Kidney (tissue), 14 donors: ENCODE results near the gene RAB11A. TPM values are rescaled to one million over a fixed set of nuclear protein-coding genes. Genes with fewer than 3 reads are reported as not detected.
A peak's percentile ranks its signal among the peaks of the same experiment; 100 is the strongest.

Experiments
- DNase-seq, 5 donors: peaks; one replicate each; pipeline ENCODE4 v3.0.0-alpha.2; 2013 to 2020
- FAIRE-seq: peaks from 2 replicates; lab custom pipeline; 2012; peaks lifted over from hg19 to GRCh38; lab: Jason Lieb, UNC
- H3K27ac ChIP-seq, 2 donors: one replicate each; pipeline ENCODE4 v1.7.0; 2013; ENCODE audit warnings: low read depth in 2 of 2, low read length in 2 of 2, inconsistent platforms in 1 of 2
- H3K27me3 ChIP-seq: one replicate; pipeline ENCODE4 v1.7.1; 2013; ENCODE audit warnings: low read length, inconsistent platforms; ENCODE audit not compliant: control insufficient read depth, insufficient read depth
- H3K36me3 ChIP-seq, 3 donors: one replicate each; pipeline versions ENCODE4 v1.7.0 to v1.7.1; 2013; ENCODE audit warnings: low read length in 3 of 3, control low read depth in 1 of 3, inconsistent platforms in 1 of 3; ENCODE audit not compliant: insufficient read depth in 3 of 3, control insufficient read depth in 2 of 3
- H3K4me1 ChIP-seq, 3 donors: one replicate each; pipeline versions ENCODE4 v1.7.0 to v1.7.1; 2013; ENCODE audit warnings: low read length in 3 of 3, inconsistent platforms in 1 of 3, low read depth in 1 of 3; ENCODE audit not compliant: control insufficient read depth in 2 of 3, insufficient read depth in 2 of 3
- H3K4me3 ChIP-seq, 3 donors: one replicate each; pipeline versions ENCODE4 v1.7.0 to v1.8.1; 2013; ENCODE audit warnings: low read length in 3 of 3, control low read depth in 1 of 3, inconsistent platforms in 1 of 3
- H3K9ac ChIP-seq, 3 donors: one replicate each; pipeline versions ENCODE4 v1.7.0 to v1.7.1; 2013; ENCODE audit warnings: low read length in 3 of 3, control low read depth in 1 of 3, inconsistent platforms in 1 of 3
- H3K9me3 ChIP-seq, 3 donors: one replicate each; pipeline versions ENCODE4 v1.7.0 to v1.7.1; 2013; ENCODE audit warnings: low read length in 3 of 3, control low read depth in 1 of 3, inconsistent platforms in 1 of 3; ENCODE audit not compliant: control insufficient read depth in 2 of 3, insufficient read depth in 1 of 3
- intact Hi-C: fragments of 100-400 bp; cut with DNase I; formaldehyde crosslinking; loops from one replicate; pipeline ENCODE4 v1.11.1; 2022
- polyA plus RNA-seq: library from polyadenylated mRNA; stranded (reverse); fragments of 350-450 nt; fragmentation: Illumina TruSeq; extraction: RNeasy Lipid Tissue Mini Kit (QIAGEN cat#74804); gene quantifications from one replicate; pipeline ENCODE4 v1.2.3, GENCODE V29; 2014; ENCODE audit warnings: low read depth, low replicate concordance; ENCODE audit not compliant: insufficient read depth
- total RNA-seq: library from RNA; stranded (reverse); fragmentation: NEBNext Ultra II Directional; extraction: Animal tissue kit (Norgen Biotek cat#: 25700); gene quantifications from one replicate; pipeline ENCODE4 v1.2.1, GENCODE V29; 2021
- TF ChIP-seq, protein P1 (sequence below): IDR thresholded peaks from 3 replicates; pipeline ENCODE4 v1.5.1; 2012; ENCODE audit warnings: mild to moderate bottlenecking, moderate library complexity, borderline replicate concordance; ENCODE audit not compliant: insufficient read depth; ENCODE audit errors: extremely low read depth
- donor health status: control.
- donor health status: control.
- donor health status: control.
- donor health status: control.
- donor health status: control.
- donor health status: DM: yes; HTN: yes; CAD: no.
- donor health status: Normal renal cell carcinoma (clear cell type).

RAB11A gene
- total and polyA plus RNA-seq, 2 donors from 2014 or later: 216 to 249 TPM

DNA sequence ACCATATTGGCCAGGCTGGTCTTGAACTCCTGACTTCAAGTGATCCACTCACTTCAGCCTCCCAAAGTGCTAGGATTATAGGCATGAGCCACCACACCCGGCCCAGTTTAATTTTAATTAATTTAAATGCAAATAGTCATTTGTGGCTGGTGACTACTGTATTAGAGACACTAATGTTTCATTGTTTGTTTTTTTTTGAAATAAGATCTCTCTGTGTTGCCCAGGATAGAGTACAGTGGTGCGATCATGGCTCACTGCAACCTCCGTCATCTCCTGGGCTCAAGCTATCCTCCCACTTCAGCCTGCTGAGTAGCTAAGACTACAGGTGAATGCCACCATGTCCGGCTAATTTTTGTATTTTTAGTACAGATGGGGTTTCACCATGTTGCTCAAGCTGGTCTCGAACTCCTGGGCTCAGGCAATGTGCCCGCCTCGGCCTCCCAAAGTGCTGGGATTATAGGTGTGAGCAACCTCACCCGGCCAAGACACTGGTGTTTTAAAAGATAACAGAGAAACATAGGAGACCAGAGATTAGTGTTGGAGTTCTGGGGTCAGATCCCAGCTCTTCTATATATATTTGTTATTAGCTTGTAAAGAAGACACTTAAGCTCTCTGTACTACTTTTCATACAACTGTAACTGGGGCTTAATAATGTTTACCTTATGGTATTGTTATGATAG lies 34.5 kb upstream of the RAB11A start:
- TF ChIP-seq, protein P1, sequence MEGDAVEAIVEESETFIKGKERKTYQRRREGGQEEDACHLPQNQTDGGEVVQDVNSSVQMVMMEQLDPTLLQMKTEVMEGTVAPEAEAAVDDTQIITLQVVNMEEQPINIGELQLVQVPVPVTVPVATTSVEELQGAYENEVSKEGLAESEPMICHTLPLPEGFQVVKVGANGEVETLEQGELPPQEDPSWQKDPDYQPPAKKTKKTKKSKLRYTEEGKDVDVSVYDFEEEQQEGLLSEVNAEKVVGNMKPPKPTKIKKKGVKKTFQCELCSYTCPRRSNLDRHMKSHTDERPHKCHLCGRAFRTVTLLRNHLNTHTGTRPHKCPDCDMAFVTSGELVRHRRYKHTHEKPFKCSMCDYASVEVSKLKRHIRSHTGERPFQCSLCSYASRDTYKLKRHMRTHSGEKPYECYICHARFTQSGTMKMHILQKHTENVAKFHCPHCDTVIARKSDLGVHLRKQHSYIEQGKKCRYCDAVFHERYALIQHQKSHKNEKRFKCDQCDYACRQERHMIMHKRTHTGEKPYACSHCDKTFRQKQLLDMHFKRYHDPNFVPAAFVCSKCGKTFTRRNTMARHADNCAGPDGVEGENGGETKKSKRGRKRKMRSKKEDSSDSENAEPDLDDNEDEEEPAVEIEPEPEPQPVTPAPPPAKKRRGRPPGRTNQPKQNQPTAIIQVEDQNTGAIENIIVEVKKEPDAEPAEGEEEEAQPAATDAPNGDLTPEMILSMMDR: no peak
- intact Hi-C loops: no loop called here
- Histone ChIP-seq H3K36me3 (no peaks in the 10 kb centered on the region), H3K9ac (no peak overlapping the region), H3K27me3 (no peaks in the 10 kb centered on the region), H3K4me1 (peaks cover 10 to 28% (median 26%) of the 10 kb centered on the region in 3 donors), H3K4me3 (no peak overlapping the region), H3K9me3 (no peaks in the 10 kb centered on the region), H3K27ac (no peak overlapping the region)
- no peak for DNase-seq
- FAIRE-seq: no peak

DNA sequence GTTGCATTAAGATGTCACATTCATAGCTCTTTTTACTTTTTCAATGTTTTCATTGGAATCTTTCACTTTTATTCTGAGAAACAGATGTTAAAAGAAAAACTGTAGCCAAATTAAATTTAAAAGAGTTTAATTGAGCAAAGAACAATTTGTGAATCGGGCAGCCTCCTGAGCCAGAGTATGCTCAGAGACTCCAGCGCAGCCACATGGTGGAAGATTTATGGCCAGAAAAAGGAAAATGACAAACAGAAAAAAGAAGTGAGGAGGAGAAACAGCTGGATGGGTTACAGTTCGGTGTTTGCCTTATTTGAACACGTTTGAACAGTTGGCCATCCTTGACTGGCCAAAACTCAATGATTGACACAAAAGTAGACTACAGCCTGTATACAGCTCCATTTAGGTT lies 33.8 kb upstream of the RAB11A start:
- no peaks in the 10 kb centered on the region for H3K9me3 ChIP-seq
- no peak overlapping the region for H3K27ac ChIP-seq
- H3K4me3 ChIP-seq: no peak overlapping the region
- DNase-seq: peak in 1 of 5 donors; percentile 75
- H3K9ac ChIP-seq: no peak overlapping the region
- TF ChIP-seq, protein P1: no peak
- no peaks in the 10 kb centered on the region for H3K36me3 ChIP-seq
- no peak for FAIRE-seq
- H3K27me3 ChIP-seq: no peaks in the 10 kb centered on the region
- peaks cover 10 to 28% (median 26%) of the 10 kb centered on the region in 3 donors for H3K4me1 ChIP-seq
- intact Hi-C loops: no loop called here

DNA sequence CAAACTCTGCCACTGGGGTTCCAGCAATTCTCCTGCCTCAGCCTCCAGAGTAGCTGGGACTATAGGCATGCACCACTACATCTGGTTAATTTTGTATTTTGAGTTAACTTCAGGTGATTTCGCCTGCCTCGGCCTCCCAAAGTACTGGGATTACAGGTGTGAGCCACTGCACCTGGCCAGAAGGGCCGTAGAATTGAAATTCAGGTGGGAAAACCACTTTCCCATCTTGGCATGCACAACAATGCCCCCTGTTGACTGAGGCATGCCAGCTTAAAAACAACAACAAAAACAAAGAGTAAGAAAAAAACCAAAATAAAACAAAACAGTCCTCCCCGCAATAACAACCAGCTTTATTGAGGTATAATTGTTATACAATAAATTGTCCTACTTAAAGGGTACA lies 32.6 kb upstream of the RAB11A start:
- no peak for FAIRE-seq
- H3K4me1 ChIP-seq: peaks cover 10 to 28% (median 28%) of the 10 kb centered on the region in 3 donors
- H3K27me3 ChIP-seq: no peaks in the 10 kb centered on the region

More for the DNA sequence above, 32.6 kb upstream of the RAB11A start:
- Histone ChIP-seq H3K9ac (no peak overlapping the region), H3K27ac (no peak overlapping the region), H3K9me3 (no peaks in the 10 kb centered on the region), H3K4me3 (no peak overlapping the region), H3K36me3 (no peaks in the 10 kb centered on the region)
- intact Hi-C loops: no loop called here
- DNase-seq: no peak
- TF ChIP-seq, protein P1: no peak
